T-helper 2 cell treated with Interferon-gamma antibody and Interleukin-4, amounts not matched to agents 5 μg/mL and 100 μg/mL, for 36 hours (primary cell): ENCODE results near the gene KIF12.
A peak's percentile ranks its signal among the peaks of the same experiment; 100 is the strongest.

Experiments
- DNase-seq: peaks from one replicate; pipeline ENCODE4 v3.0.0; 2021; ENCODE audit warnings: low spot score
- H3K27ac Mint-ChIP-seq: one replicate; pipeline ENCODE4 v1.8.0; 2021; ENCODE audit warnings: mild to moderate bottlenecking, mixed read lengths
- H3K27me3 Mint-ChIP-seq: one replicate; pipeline ENCODE4 v1.8.0; 2021; ENCODE audit warnings: low read depth, mixed read lengths
- H3K36me3 Mint-ChIP-seq: one replicate; pipeline ENCODE4 v1.8.0; 2021; ENCODE audit warnings: low read depth, mixed read lengths
- H3K4me1 Mint-ChIP-seq: one replicate; pipeline ENCODE4 v1.8.0; 2021; ENCODE audit warnings: low read depth, mixed read lengths
- H3K4me3 Mint-ChIP-seq: one replicate; pipeline ENCODE4 v1.8.0; 2022; ENCODE audit warnings: mild to moderate bottlenecking, moderate library complexity, mixed read lengths
- H3K9me3 Mint-ChIP-seq: one replicate; pipeline ENCODE4 v1.8.0; 2021; ENCODE audit warnings: mixed read lengths

KIF12 gene

GRCh38 chr9:114117996-114118830 lies 19.1 kb upstream of the KIF12 start:
- no peaks in the 10 kb centered on the region for H3K9me3 Mint-ChIP-seq
- H3K27ac Mint-ChIP-seq = no peak overlapping the region
- H3K4me3 Mint-ChIP-seq = no peak overlapping the region
- H3K4me1 Mint-ChIP-seq = no peaks in the 10 kb centered on the region
- H3K36me3 Mint-ChIP-seq = no peaks in the 10 kb centered on the region
- peaks cover 3% of the 10 kb centered on the region for H3K27me3 Mint-ChIP-seq
- no peak for DNase-seq

GRCh38 chr9:114117614-114117995 lies 18.5 kb upstream of the KIF12 start:
- Mint-ChIP-seq H3K4me1 (no peaks in the 10 kb centered on the region), H3K27ac (no peak overlapping the region), H3K27me3 (peaks cover 3% of the 10 kb centered on the region), H3K36me3 (no peaks in the 10 kb centered on the region), H3K9me3 (no peaks in the 10 kb centered on the region), H3K4me3 (no peak overlapping the region)
- no peak for DNase-seq

GRCh38 chr9:114116126-114116747 lies 17.1 kb upstream of the KIF12 start:
- Mint-ChIP-seq H3K9me3 (no peaks in the 10 kb centered on the region), H3K4me1 (no peaks in the 10 kb centered on the region), H3K27me3 (peaks cover 3% of the 10 kb centered on the region), H3K36me3 (no peaks in the 10 kb centered on the region), H3K4me3 (no peak overlapping the region), H3K27ac (no peak overlapping the region)
- no peak for DNase-seq

GRCh38 chr9:114115654-114116125 lies 16.6 kb upstream of the KIF12 start:
- no peak for DNase-seq
- Mint-ChIP-seq H3K9me3 (no peaks in the 10 kb centered on the region), H3K4me1 (no peaks in the 10 kb centered on the region), H3K27ac (no peak overlapping the region), H3K27me3 (peaks cover 7% of the 10 kb centered on the region), H3K36me3 (no peaks in the 10 kb centered on the region), H3K4me3 (no peak overlapping the region)

- Mint-ChIP-seq H3K9me3 (no peaks in the 10 kb centered on the region), H3K36me3 (no peaks in the 10 kb centered on the region), H3K4me3 (no peak overlapping the region), H3K27ac (no peak overlapping the region), H3K4me1 (no peaks in the 10 kb centered on the region), H3K27me3 (peaks cover 8% of the 10 kb centered on the region)
- no peak for DNase-seq
Observed at GRCh38 chr9:114114364-114114763, 15.3 kb upstream of the KIF12 start.

- H3K4me3 Mint-ChIP-seq = no peak overlapping the region
- H3K27me3 Mint-ChIP-seq = peaks cover 8% of the 10 kb centered on the region
- no peaks in the 10 kb centered on the region for H3K4me1 Mint-ChIP-seq
- H3K9me3 Mint-ChIP-seq = no peaks in the 10 kb centered on the region
- no peak for DNase-seq
- H3K36me3 Mint-ChIP-seq = no peaks in the 10 kb centered on the region
- no peak overlapping the region for H3K27ac Mint-ChIP-seq
Observed at GRCh38 chr9:114112778-114113584, 13.9 kb upstream of the KIF12 start.

- no peaks in the 10 kb centered on the region for H3K4me1 Mint-ChIP-seq
- no peaks in the 10 kb centered on the region for H3K36me3 Mint-ChIP-seq
- H3K27me3 Mint-ChIP-seq = peaks cover 13% of the 10 kb centered on the region
- H3K27ac Mint-ChIP-seq = no peak overlapping the region
- DNase-seq = no peak
- no peak overlapping the region for H3K4me3 Mint-ChIP-seq
- no peaks in the 10 kb centered on the region for H3K9me3 Mint-ChIP-seq
Observed at GRCh38 chr9:114112325-114112724, 13.2 kb upstream of the KIF12 start.

GRCh38 chr9:114110180-114110579 lies 11.1 kb upstream of the KIF12 start:
- Mint-ChIP-seq H3K36me3 (no peaks in the 10 kb centered on the region), H3K4me1 (no peaks in the 10 kb centered on the region), H3K27ac (no peak overlapping the region), H3K4me3 (no peak overlapping the region), H3K27me3 (peaks cover 18% of the 10 kb centered on the region), H3K9me3 (no peaks in the 10 kb centered on the region)
- DNase-seq = no peak

GRCh38 chr9:114109124-114109523 lies 10.0 kb upstream of the KIF12 start:
- no peak overlapping the region for H3K27ac Mint-ChIP-seq
- H3K4me3 Mint-ChIP-seq = no peak overlapping the region
- peaks cover 25% of the 10 kb centered on the region for H3K27me3 Mint-ChIP-seq
- H3K36me3 Mint-ChIP-seq = no peaks in the 10 kb centered on the region
- DNase-seq = no peak
- no peaks in the 10 kb centered on the region for H3K9me3 Mint-ChIP-seq
- H3K4me1 Mint-ChIP-seq = no peaks in the 10 kb centered on the region

- peak; percentile 39 for DNase-seq
- Mint-ChIP-seq H3K36me3 (no peaks in the 10 kb centered on the region), H3K4me3 (no peak overlapping the region), H3K27ac (no peak overlapping the region), H3K9me3 (no peaks in the 10 kb centered on the region), H3K4me1 (no peaks in the 10 kb centered on the region), H3K27me3 (peaks cover 23% of the 10 kb centered on the region)
Observed at GRCh38 chr9:114108016-114108833, 9.1 kb upstream of the KIF12 start.

- Mint-ChIP-seq H3K9me3 (no peaks in the 10 kb centered on the region), H3K4me3 (no peak overlapping the region), H3K36me3 (no peaks in the 10 kb centered on the region), H3K4me1 (no peaks in the 10 kb centered on the region), H3K27me3 (peaks cover 23% of the 10 kb centered on the region), H3K27ac (no peak overlapping the region)
- no peak for DNase-seq
Observed at GRCh38 chr9:114107286-114108001, 8.4 kb upstream of the KIF12 start.

GRCh38 chr9:114105236-114105635 lies 6.1 kb upstream of the KIF12 start:
- DNase-seq = no peak
- H3K9me3 Mint-ChIP-seq = peaks cover 4% of the 10 kb centered on the region
- no peak overlapping the region for H3K4me3 Mint-ChIP-seq
- H3K27me3 Mint-ChIP-seq = peaks cover 21% of the 10 kb centered on the region
- no peaks in the 10 kb centered on the region for H3K4me1 Mint-ChIP-seq
- no peak overlapping the region for H3K27ac Mint-ChIP-seq
- no peaks in the 10 kb centered on the region for H3K36me3 Mint-ChIP-seq

GRCh38 chr9:114102484-114102883 lies 3.4 kb upstream of the KIF12 start:
- Mint-ChIP-seq H3K27ac (no peak overlapping the region), H3K9me3 (peaks cover 4% of the 10 kb centered on the region), H3K4me1 (no peaks in the 10 kb centered on the region), H3K4me3 (no peak overlapping the region), H3K36me3 (no peaks in the 10 kb centered on the region), H3K27me3 (peaks cover 25% of the 10 kb centered on the region)
- DNase-seq = no peak
